ENCODE measurements around the gene MYORG. TPM values are rescaled to one million over a fixed set of nuclear protein-coding genes. Genes with fewer than 3 reads are reported as not detected.

The MYORG gene
- total RNA-seq, 1 experiment from 2014 or later = 11.5 TPM

DNA sequence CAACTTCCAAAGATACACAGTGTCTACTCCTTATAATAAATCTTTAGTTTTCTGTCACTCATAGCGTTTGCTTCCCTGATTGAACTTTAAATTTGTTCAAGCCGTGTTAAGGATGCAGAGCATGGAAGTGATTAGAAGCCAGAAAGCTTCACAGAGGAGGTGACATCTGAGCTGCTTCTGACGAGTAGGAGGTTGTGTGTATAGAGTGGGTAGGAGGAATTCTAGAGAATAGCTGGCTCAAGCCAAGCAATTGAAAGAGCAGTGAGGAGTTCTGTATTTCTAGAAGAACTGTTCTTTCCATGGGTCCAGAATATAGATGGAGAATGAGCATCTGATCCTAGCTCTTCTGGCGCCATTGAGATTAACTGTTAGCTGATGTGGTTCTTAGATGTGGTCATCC is 41.3 kb downstream of the MYORG start:
- no TSS peak for BruUV-seq (replicated peaks)
- H3K4me3 Mint-ChIP-seq (ENCODE audit: low read depth, unreplicated experiment) = no peak overlapping the region
- no peaks in the 10 kb centered on the region for H3K9me3 Mint-ChIP-seq (ENCODE audit: low read depth, unreplicated experiment)
- no peak for DNase-seq
- H3K36me3 Mint-ChIP-seq (ENCODE audit: insufficient read depth, unreplicated experiment) = no peaks in the 10 kb centered on the region
- intact Hi-C loops (cut with micrococcal nuclease; ENCODE audit: unreplicated experiment) = no loop called here
- H3K27me3 Mint-ChIP-seq (ENCODE audit: unreplicated experiment) = no peaks in the 10 kb centered on the region
- CTCF ChIA-PET = no interaction called here
- peaks cover 7% of the 10 kb centered on the region for H3K4me1 Mint-ChIP-seq (ENCODE audit: low read depth, unreplicated experiment)
- TF ChIP-seq, protein P1, sequence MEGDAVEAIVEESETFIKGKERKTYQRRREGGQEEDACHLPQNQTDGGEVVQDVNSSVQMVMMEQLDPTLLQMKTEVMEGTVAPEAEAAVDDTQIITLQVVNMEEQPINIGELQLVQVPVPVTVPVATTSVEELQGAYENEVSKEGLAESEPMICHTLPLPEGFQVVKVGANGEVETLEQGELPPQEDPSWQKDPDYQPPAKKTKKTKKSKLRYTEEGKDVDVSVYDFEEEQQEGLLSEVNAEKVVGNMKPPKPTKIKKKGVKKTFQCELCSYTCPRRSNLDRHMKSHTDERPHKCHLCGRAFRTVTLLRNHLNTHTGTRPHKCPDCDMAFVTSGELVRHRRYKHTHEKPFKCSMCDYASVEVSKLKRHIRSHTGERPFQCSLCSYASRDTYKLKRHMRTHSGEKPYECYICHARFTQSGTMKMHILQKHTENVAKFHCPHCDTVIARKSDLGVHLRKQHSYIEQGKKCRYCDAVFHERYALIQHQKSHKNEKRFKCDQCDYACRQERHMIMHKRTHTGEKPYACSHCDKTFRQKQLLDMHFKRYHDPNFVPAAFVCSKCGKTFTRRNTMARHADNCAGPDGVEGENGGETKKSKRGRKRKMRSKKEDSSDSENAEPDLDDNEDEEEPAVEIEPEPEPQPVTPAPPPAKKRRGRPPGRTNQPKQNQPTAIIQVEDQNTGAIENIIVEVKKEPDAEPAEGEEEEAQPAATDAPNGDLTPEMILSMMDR (IDR thresholded peaks at IDR 0.05; ENCODE audit: unreplicated experiment) = no peak
- no peak overlapping the region for H3K27ac Mint-ChIP-seq (ENCODE audit: unreplicated experiment)

DNA sequence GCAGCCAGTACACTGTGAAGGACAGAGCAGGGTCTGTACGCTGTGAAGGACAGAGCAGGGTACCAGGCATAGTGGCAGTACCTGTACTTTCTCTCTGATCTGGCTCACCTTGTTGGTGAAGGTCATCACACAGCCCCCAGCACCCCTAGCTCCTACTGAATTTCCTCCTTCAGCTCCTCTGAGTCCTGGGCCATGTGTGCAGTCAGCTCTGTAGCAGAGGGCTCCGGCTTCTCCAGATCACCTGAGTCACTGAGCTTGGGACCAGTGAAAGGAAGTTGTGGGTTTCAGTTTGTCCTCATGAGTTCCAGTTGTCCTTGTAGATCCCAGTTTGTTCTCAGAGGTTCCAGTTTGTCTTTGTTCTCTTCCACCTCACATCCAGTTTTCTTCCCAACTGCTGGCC is 41.8 kb downstream of the MYORG start:
- H3K4me3 Mint-ChIP-seq (ENCODE audit: low read depth, unreplicated experiment) = no peak overlapping the region
- CTCF ChIA-PET = no interaction called here
- H3K4me1 Mint-ChIP-seq (ENCODE audit: low read depth, unreplicated experiment) = peaks cover 7% of the 10 kb centered on the region
- no peak for DNase-seq
- no peaks in the 10 kb centered on the region for H3K27me3 Mint-ChIP-seq (ENCODE audit: unreplicated experiment)
- H3K27ac Mint-ChIP-seq (ENCODE audit: unreplicated experiment) = no peak overlapping the region
- TF ChIP-seq, protein P1 (IDR thresholded peaks at IDR 0.05; ENCODE audit: unreplicated experiment) = no peak
- intact Hi-C loops (cut with micrococcal nuclease; ENCODE audit: unreplicated experiment) = no loop called here
- BruUV-seq (replicated peaks) = no TSS peak
- H3K9me3 Mint-ChIP-seq (ENCODE audit: low read depth, unreplicated experiment) = no peaks in the 10 kb centered on the region
- peaks cover 3% of the 10 kb centered on the region for H3K36me3 Mint-ChIP-seq (ENCODE audit: insufficient read depth, unreplicated experiment)

DNA sequence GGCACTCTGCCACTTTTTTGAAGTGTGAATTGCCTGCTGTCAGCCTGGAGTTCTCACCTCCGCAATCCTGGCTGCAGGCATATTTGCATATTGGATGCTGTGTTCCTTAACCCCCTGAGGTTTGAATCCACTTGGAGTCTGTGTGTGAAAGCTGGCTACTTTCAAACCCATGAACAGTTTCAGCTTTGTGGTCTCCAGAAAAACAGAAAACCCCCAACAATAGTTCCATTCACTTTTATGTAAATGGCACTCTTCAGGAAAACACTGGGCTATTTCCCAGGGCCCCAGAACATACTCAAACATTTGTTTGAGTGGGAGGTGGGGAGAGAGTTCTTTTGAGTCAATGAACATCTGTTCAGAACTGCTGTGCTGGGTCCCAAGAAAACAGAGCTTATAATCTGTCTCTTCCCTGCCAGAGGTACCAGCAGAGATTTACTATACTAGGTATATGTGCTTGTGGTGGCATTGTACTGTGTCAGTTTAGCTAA is 42.3 kb downstream of the MYORG start:
- no peak for DNase-seq
- peaks cover 7% of the 10 kb centered on the region for H3K4me1 Mint-ChIP-seq (ENCODE audit: low read depth, unreplicated experiment)
- H3K9me3 Mint-ChIP-seq (ENCODE audit: low read depth, unreplicated experiment) = no peaks in the 10 kb centered on the region
- H3K27ac Mint-ChIP-seq (ENCODE audit: unreplicated experiment) = no peak overlapping the region
- H3K4me3 Mint-ChIP-seq (ENCODE audit: low read depth, unreplicated experiment) = no peak overlapping the region
- no TSS peak for BruUV-seq (replicated peaks)
- TF ChIP-seq, protein P1 (IDR thresholded peaks at IDR 0.05; ENCODE audit: unreplicated experiment) = no peak
- peaks cover 9% of the 10 kb centered on the region for H3K36me3 Mint-ChIP-seq (ENCODE audit: insufficient read depth, unreplicated experiment)
- CTCF ChIA-PET = no interaction called here
- intact Hi-C loops (cut with micrococcal nuclease; ENCODE audit: unreplicated experiment) = no loop called here
- H3K27me3 Mint-ChIP-seq (ENCODE audit: unreplicated experiment) = no peaks in the 10 kb centered on the region

- TF ChIP-seq, protein P1 (IDR thresholded peaks at IDR 0.05; ENCODE audit: unreplicated experiment) = no peak
- no peak for DNase-seq
- no TSS peak for BruUV-seq (replicated peaks)
- Mint-ChIP-seq H3K27ac (ENCODE audit: unreplicated experiment) (no peak overlapping the region), H3K27me3 (ENCODE audit: unreplicated experiment) (no peaks in the 10 kb centered on the region), H3K9me3 (ENCODE audit: low read depth, unreplicated experiment) (no peaks in the 10 kb centered on the region), H3K36me3 (ENCODE audit: insufficient read depth, unreplicated experiment) (peaks cover 14% of the 10 kb centered on the region), H3K4me1 (ENCODE audit: low read depth, unreplicated experiment) (peaks cover 7% of the 10 kb centered on the region), H3K4me3 (ENCODE audit: low read depth, unreplicated experiment) (no peak overlapping the region)
- CTCF ChIA-PET = interaction anchor here (0.8 kb wide), 1 partner anchor 42 kb away, joined by 3 read pairs; no protein-coding TSS in a partner anchor
- intact Hi-C loops (cut with micrococcal nuclease; ENCODE audit: unreplicated experiment) = loop anchor here (2.0 kb wide), 1 partner anchor 45 kb away; no protein-coding TSS in a partner anchor
These were observed 42.9 kb downstream of the MYORG start for GRCh38 chr9:34333836-34334235.

Data from Calu3 (cell line).